NAMALWA (cell line): ENCODE results near the gene RHD.
"Not testable (repeated sequence)": the region's sequence is repeated elsewhere in the genome, so short reads cannot be mapped to it uniquely, and the experiment has no call there.

ENCODE experiments used
- DNase-seq: peaks from one replicate; pipeline ENCODE4 v3.0.0-alpha.2; 2015; ENCODE audit warnings: low spot score

Gene RHD

GRCh38 chr1:25356441-25356840 is 84.1 kb downstream of the RHD start:
- no peak for DNase-seq

- DNase-seq, result no peak
Observed at GRCh38 chr1:25356848-25357247, 84.5 kb downstream of the RHD start.

- DNase-seq, result no peak
Observed at GRCh38 chr1:25360596-25361581, 88.6 kb downstream of the RHD start.

- DNase-seq, result no peak
Observed at GRCh38 chr1:25361901-25362300, 89.6 kb downstream of the RHD start.

GRCh38 chr1:25362634-25363559 is 90.6 kb downstream of the RHD start:
- DNase-seq, result not testable (repeated sequence)

- DNase-seq, result no peak
Observed at GRCh38 chr1:25369241-25369640, 96.9 kb downstream of the RHD start.

GRCh38 chr1:25369691-25370271 is 97.5 kb downstream of the RHD start:
- not testable (repeated sequence) for DNase-seq

GRCh38 chr1:25371757-25372156 is 99.4 kb downstream of the RHD start:
- not testable (repeated sequence) for DNase-seq

GRCh38 chr1:25378367-25378766 is 106.1 kb downstream of the RHD start:
- not testable (repeated sequence) for DNase-seq
